Endothelial cell of umbilical vein (primary cell): Measurements from ENCODE around the gene FAM227B. TPM values are rescaled to one million over a fixed set of nuclear protein-coding genes. Genes with fewer than 3 reads are reported as not detected.
"Not testable (repeated sequence)": the region's sequence is repeated elsewhere in the genome, so short reads cannot be mapped to it uniquely, and the experiment has no call there.

ENCODE experiments used
- BruUV-seq: library from RNA; stranded (reverse); fragments of 400-500 nt; replicated peaks from 2 replicates; lab custom pipeline; 2021; lab: Mats Ljungman, UMichigan
- CTCF ChIA-PET: fragments of 300-600, 350-600 bp; sonication (Branson Sonifier 250); formaldehyde crosslinking; loops from one replicate; lab custom pipeline; 2021; ENCODE audit warnings: antibody characterized with exemption, inconsistent platforms; lab: Charles Lee
- POLR2A ChIA-PET: fragments of 300-600, 350-600 bp; sonication (Branson Sonifier 250); formaldehyde crosslinking; loops from one replicate; lab custom pipeline; 2021; ENCODE audit warnings: antibody characterized with exemption, inconsistent platforms; lab: Charles Lee
- DNase-seq: peaks from one replicate; pipeline ENCODE4 v3.0.0-alpha.2; 2011; ENCODE audit warnings: low read depth, low spot score
- FAIRE-seq: peaks from 2 replicates; lab custom pipeline; 2011; peaks lifted over from hg19 to GRCh38; lab: Jason Lieb, UNC
- H2AFZ ChIP-seq: 2 replicates; pipeline ENCODE4 v1.6.0; 2012; ENCODE audit warnings: low read depth, low read length, control low read depth, inconsistent platforms
- H3K27ac ChIP-seq: 2 replicates; pipeline ENCODE4 v1.5.1; 2011; ENCODE audit warnings: low read depth, mild to moderate bottlenecking, control low read depth, low read length, moderate library complexity; ENCODE audit not compliant: insufficient read depth
- H3K27me3 ChIP-seq, 2 experiments: 2 replicates each; pipeline versions ENCODE4 v1.6.0 to v1.6.1; 2011; ENCODE audit warnings: low read length in 2 of 2, mixed read lengths in 1 of 2; ENCODE audit not compliant: control insufficient read depth in 2 of 2, insufficient read depth in 2 of 2
- H3K36me3 ChIP-seq, 2 experiments: 2 replicates in 1 of 2; 3 replicates in 1 of 2; pipeline ENCODE4 v1.5.1; 2011; ENCODE audit warnings: low read length in 2 of 2, mild to moderate bottlenecking in 1 of 2, moderate library complexity in 1 of 2; ENCODE audit not compliant: control insufficient read depth in 2 of 2, insufficient read depth in 2 of 2; ENCODE audit errors: extremely low read depth in 1 of 2
- H3K4me1 ChIP-seq: 3 replicates; pipeline ENCODE4 v1.5.1; 2011; ENCODE audit warnings: mild to moderate bottlenecking, low read length; ENCODE audit not compliant: control insufficient read depth, insufficient read depth; ENCODE audit errors: extremely low read depth
- H3K4me2 ChIP-seq: 2 replicates; pipeline ENCODE4 v1.6.1; 2011; ENCODE audit warnings: low read length, control low read depth, mixed read lengths; ENCODE audit not compliant: insufficient read depth
- H3K4me3 ChIP-seq, 3 experiments: fragments of 200-600 bp in 1 of 3; sonication (generic), shearing (Covaris generic) in 1 of 3; replicated peaks in 1 of 3; 2 replicates each; pipeline ENCODE4 v1.5.1; 2011 to 2016; ENCODE audit warnings: control low read depth in 3 of 3, low read length in 3 of 3, mild to moderate bottlenecking in 2 of 3, inconsistent platforms in 1 of 3, low read depth in 1 of 3, moderate library complexity in 1 of 3; ENCODE audit not compliant: insufficient read depth in 1 of 3
- H3K79me2 ChIP-seq: 2 replicates; pipeline ENCODE4 v1.6.0; 2012; ENCODE audit warnings: low read length, inconsistent platforms; ENCODE audit not compliant: control insufficient read depth, insufficient read depth
- H3K9ac ChIP-seq: replicated peaks from 2 replicates; pipeline ENCODE3; 2011; ENCODE audit warnings: low read length, control low read depth; ENCODE audit not compliant: insufficient read depth; ENCODE audit errors: extremely low read depth
- H3K9me1 ChIP-seq: replicated peaks from 3 replicates; pipeline ENCODE4 v1.6.0; 2011; ENCODE audit warnings: mild to moderate bottlenecking, low read length; ENCODE audit not compliant: control insufficient read depth, insufficient read depth; ENCODE audit errors: extremely low read depth
- H3K9me3 ChIP-seq: replicated peaks from 2 replicates; pipeline ENCODE4 v1.5.1; 2012; ENCODE audit warnings: low read length, inconsistent platforms; ENCODE audit not compliant: control insufficient read depth, insufficient read depth
- H4K20me1 ChIP-seq: replicated peaks from 2 replicates; pipeline ENCODE3; 2011; ENCODE audit warnings: mild to moderate bottlenecking, low read length; ENCODE audit not compliant: control insufficient read depth, insufficient read depth; ENCODE audit errors: extremely low read depth
- CTCF ChIP-seq, 2 donors: IDR thresholded peaks; 1 replicate in 1 of 2; 2 replicates in 1 of 2; pipeline ENCODE4 v1.5.1; 2011; ENCODE audit warnings: low read length in 2 of 2, mild to moderate bottlenecking in 2 of 2, moderate library complexity in 2 of 2, control low read depth in 1 of 2, inconsistent platforms in 1 of 2, low read depth in 1 of 2; ENCODE audit not compliant: insufficient read depth in 1 of 2; ENCODE audit errors: extremely low read depth in 1 of 2
- EZH2 ChIP-seq: IDR thresholded peaks from 2 replicates; pipeline ENCODE4 v1.6.1; 2012; ENCODE audit warnings: borderline replicate concordance, low read depth, mild to moderate bottlenecking, moderate library complexity, low read length, inconsistent platforms; ENCODE audit not compliant: severe bottlenecking
- FOS ChIP-seq: IDR thresholded peaks from 2 replicates; pipeline ENCODE4 v1.6.1; 2011; ENCODE audit warnings: mild to moderate bottlenecking, low read length, moderate library complexity, borderline replicate concordance; ENCODE audit not compliant: insufficient read depth
- GATA2 ChIP-seq: IDR thresholded peaks from 2 replicates; pipeline ENCODE4 v1.7.0; 2011; ENCODE audit warnings: low read depth, mild to moderate bottlenecking, moderate library complexity, mixed read lengths, low read length; ENCODE audit not compliant: insufficient read length, insufficient read depth
- JUN ChIP-seq: IDR thresholded peaks from 2 replicates; pipeline ENCODE4 v1.6.1; 2011; ENCODE audit warnings: borderline replicate concordance, low read depth; ENCODE audit not compliant: insufficient read length, insufficient read depth
- MAX ChIP-seq: IDR thresholded peaks from 2 replicates; pipeline ENCODE4 v1.6.1; 2011; ENCODE audit not compliant: insufficient read depth, insufficient read length
- MYC ChIP-seq: IDR thresholded peaks from one replicate; pipeline ENCODE4 v1.6.1; 2011; ENCODE audit warnings: mild to moderate bottlenecking, low read depth, low read length
- POLR2A ChIP-seq: IDR thresholded peaks from 2 replicates; pipeline ENCODE4 v1.6.1; 2012; ENCODE audit warnings: low read depth, mild to moderate bottlenecking, control low read depth, low read length
- POLR2AphosphoS5 ChIP-seq: IDR thresholded peaks from 2 replicates; pipeline ENCODE4 v1.6.1; 2012; ENCODE audit warnings: low read depth, mild to moderate bottlenecking, control low read depth, low read length, moderate library complexity; ENCODE audit not compliant: insufficient read depth
- dilution Hi-C: fragments of 300-500 bp; cut with MboI; formaldehyde crosslinking; loops from one replicate; pipeline ENCODE4 v1.15.0; 2019; ENCODE audit warnings: low sequenced_read_pairs; ENCODE audit not compliant: extremely low pct_ligation_motif_present
- intact Hi-C: fragments of 100-400 bp; cut with micrococcal nuclease; formaldehyde crosslinking; loops from one replicate; pipeline ENCODE4 v1.10.0; 2022
- polyA plus RNA-seq, 4 experiments: library from polyadenylated mRNA; depleted of rRNA in 3 of 4; stranded (reverse) in 3 of 4; unstranded in 1 of 4; fragments of >200 nt; gene quantifications; 2 replicates each; pipeline versions ENCODE4 v1.2.1 to v1.2.3, GENCODE V29; 2011 to 2012; ENCODE audit warnings: missing spikeins in 1 of 4
- total RNA-seq: library from RNA; stranded (reverse); gene quantifications from 2 replicates; pipeline ENCODE4 v1.2.3, GENCODE V29; 2021

The FAM227B gene
- total and polyA plus RNA-seq, 2 donors (not counting 3 experiments of a cell fraction or from before 2014, with no cell fraction given): 1.5 to 1.8 TPM

- Histone ChIP-seq H4K20me1 (no peaks in the 10 kb centered on the region), H3K79me2 (no peaks in the 10 kb centered on the region), H3K36me3 (no peaks in the 10 kb centered on the region), H3K9me1 (no peaks in the 10 kb centered on the region), H3K9ac (no peak overlapping the region), H2AFZ (no peak overlapping the region), H3K27ac (no peak overlapping the region), H3K4me2 (no peak overlapping the region), H3K4me3 (no peak overlapping the region), H3K9me3 (no peaks in the 10 kb centered on the region), H3K4me1 (no peaks in the 10 kb centered on the region), H3K27me3 (peaks cover 0 to 3% of the 10 kb centered on the region in 2 experiments)
- FAIRE-seq (no peak), DNase-seq (no peak)
- intact Hi-C loops: no loop called here
- dilution Hi-C loops: no loop called here
- ChIA-PET CTCF (interaction anchor here (1.6 kb wide), 1 partner anchor 15 kb away, joined by 7 read pairs; no protein-coding TSS in a partner anchor), POLR2A (no interaction called here)
- TF ChIP-seq POLR2AphosphoS5 (no peak), GATA2 (no peak), MAX (no peak), MYC (no peak), POLR2A (no peak), EZH2 (no peak), JUN (no peak), CTCF (IDR thresholded peaks at IDR 0.05; ENCODE audit: extremely low read depth in 1 of 2, insufficient read depth in 1 of 2, low read depth in 1 of 2, low read length in 2 of 2) (no peak), FOS (no peak)
- BruUV-seq: no TSS peak
Measured at GRCh38 chr15:49406352-49407118, 214.1 kb downstream of the FAM227B start.

GRCh38 chr15:49402515-49403296, 217.9 kb downstream of the FAM227B start:
- H3K9me1 ChIP-seq, H3K9me3 ChIP-seq, intact Hi-C loops, H3K27ac ChIP-seq, H2AFZ ChIP-seq, H3K36me3 ChIP-seq, BruUV-seq, POLR2A ChIA-PET, H3K4me3 ChIP-seq, H3K27me3 ChIP-seq, DNase-seq, H3K79me2 ChIP-seq, dilution Hi-C loops, FAIRE-seq, H3K4me2 ChIP-seq, H3K9ac ChIP-seq, H3K4me1 ChIP-seq, H4K20me1 ChIP-seq: not testable (repeated sequence)
- CTCF ChIA-PET: interaction anchor here (1.7 kb wide), 1 partner anchor 20 kb away, joined by 5 read pairs; the partner anchor contains the start of gene FGF7
